Activated CD4-positive, alpha-beta T cell treated with anti-CD3 and anti-CD28 coated beads, Interleukin-2, Interleukin-6, amounts not matched to agents 100 ng/mL and 50 ng/mL, durations not matched to agents 16 hours and 8 hours (primary cell): ENCODE results near the gene NEURL3.
A peak's percentile ranks its signal among the peaks of the same experiment; 100 is the strongest.
"Not testable (repeated sequence)": the region's sequence is repeated elsewhere in the genome, so short reads cannot be mapped to it uniquely, and the experiment has no call there.

Source experiments
- DNase-seq: peaks from one replicate; pipeline ENCODE4 v3.0.0-alpha.2; 2020

The NEURL3 gene

DNA sequence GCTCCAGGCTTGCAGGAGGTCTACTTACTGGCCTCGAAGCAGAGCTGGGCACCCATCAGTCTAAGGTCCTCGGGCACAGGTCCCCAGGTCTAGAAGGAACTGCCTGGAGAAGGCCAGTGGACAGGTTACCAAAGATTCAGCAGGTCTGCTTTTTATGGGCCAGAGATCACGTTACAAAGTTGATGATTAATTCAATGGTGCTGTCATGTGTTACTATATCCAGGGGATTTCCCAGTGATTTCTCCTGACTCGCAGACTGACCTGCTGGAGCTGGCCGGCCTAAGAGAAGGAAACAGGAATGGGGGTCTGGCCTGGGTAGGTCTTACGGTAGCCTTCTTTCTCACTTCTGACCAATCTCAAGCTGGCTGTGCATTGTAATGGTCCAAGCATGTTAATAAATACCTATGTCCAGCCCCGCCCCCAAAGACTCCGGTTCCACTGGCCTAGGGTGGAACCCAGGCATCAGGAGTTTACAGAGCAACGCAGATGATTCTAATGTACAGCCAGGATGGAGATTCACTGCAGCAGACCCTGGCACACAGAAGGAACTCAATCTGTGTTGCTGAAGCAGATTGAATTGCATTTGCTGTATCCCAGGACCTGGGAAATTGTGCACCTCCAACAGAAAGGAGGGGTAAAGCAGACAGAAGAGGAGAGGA is at the start of gene NEURL3:
Gene NEURL3, minus strand, starts transcription at position 127 of the 659 bp plus-strand sequence. Its CDS starts 71 bp downstream, at position 56.
- DNase-seq: no peak

- DNase-seq: peak; percentile 73
Observed at GRCh38 chr2:96554293-96555145, 49.4 kb upstream of the NEURL3 start.

DNA sequence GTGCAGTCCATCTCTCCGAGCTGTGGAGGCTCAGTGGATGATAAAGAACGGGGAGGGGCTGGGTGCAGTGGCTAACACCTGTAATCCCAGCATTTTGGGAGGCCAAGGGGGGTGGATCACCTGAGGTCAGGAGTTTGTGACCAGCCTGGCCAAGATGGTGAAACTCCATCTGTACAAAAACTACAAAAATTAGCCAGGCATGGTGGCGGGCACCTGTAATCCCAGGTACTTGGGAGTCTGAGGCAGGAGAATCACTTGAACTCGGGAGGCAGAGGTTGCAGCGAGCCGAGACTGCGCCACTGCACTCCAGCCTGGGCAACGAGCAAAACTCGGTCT is 48.8 kb upstream of the NEURL3 start:
- not testable (repeated sequence) for DNase-seq

- DNase-seq: no peak
Observed at GRCh38 chr2:96553176-96553956, 48.2 kb upstream of the NEURL3 start.

GRCh38 chr2:96552315-96553175 is 47.4 kb upstream of the NEURL3 start:
- no peak for DNase-seq

DNA sequence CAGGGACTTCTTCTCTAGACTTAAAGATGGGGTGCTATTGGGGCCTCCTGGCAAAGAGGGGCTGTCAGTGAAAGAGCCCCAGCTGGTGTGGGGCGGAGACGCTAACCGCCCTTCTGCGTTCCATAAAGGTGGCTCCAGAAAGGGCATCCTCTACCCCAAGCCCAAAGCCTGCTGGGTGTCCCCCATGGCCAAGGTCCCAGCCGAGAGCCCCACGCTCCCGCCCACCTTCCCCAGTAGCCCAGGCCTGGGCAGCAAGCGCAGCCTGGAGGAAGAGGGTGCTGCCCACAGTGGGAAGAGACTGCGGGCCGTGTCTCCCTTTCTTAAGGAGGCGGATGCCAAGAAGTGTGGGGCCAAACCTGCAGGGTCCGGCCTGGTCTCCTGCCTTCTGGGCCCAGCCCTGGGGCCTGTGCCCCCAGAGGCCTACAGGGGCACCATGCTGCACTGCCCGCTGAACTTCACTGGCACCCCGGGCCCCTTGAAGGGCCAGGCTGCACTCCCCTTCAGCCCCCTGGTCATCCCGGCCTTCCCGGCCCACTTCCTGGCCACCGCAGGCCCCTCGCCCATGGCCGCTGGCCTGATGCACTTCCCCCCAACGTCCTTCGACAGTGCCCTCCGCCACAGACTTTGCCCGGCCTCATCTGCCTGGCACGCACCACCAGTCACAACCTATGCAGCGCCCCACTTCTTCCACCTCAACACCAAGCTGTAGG is 46.6 kb upstream of the NEURL3 start:
- DNase-seq: no peak

- no peak for DNase-seq
Observed at GRCh38 chr2:96550787-96551604, 45.8 kb upstream of the NEURL3 start.

DNA sequence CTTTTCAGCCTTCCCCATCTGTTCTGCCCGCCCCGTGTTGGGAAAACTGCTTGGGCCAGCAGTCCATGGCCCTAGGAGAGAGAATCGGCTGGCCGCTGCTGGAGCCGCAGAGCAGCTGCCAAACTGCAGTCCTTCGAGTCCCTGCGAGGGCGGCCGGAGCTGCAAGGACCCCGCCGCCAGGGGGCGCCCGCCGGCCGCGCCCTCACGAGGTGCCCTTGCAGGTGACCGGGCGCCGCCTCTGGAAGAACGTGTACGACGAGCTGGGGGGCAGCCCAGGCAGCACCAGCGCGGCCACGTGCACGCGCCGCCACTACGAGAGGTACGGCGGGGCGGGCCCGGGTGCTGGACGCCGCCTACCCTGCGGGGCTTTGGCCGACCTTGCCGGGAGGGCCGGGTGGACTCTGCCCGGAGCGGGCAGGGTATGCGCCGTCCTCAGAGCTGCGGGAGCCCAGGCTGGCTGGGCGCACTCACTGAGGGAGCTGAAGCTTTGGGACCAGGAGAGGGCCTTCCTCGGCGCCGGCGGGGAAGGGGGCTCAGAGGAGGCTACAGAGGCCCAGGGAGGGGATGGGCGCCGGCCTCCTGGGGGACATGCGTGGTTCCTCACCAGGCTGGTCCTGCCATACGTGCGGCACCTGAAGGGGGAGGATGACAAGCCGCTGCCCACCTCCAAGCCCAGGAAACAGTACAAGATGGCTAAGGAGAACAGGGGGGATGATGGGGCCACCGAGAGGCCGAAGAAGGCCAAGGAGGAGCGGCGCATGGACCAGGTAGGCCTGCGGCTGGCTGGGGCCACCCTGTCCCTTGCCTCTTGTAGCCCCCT is 45.0 kb upstream of the NEURL3 start:
- no peak for DNase-seq

GRCh38 chr2:96549466-96549785 is 44.3 kb upstream of the NEURL3 start:
- no peak for DNase-seq

GRCh38 chr2:96548558-96549465 is 43.7 kb upstream of the NEURL3 start:
- no peak for DNase-seq

DNA sequence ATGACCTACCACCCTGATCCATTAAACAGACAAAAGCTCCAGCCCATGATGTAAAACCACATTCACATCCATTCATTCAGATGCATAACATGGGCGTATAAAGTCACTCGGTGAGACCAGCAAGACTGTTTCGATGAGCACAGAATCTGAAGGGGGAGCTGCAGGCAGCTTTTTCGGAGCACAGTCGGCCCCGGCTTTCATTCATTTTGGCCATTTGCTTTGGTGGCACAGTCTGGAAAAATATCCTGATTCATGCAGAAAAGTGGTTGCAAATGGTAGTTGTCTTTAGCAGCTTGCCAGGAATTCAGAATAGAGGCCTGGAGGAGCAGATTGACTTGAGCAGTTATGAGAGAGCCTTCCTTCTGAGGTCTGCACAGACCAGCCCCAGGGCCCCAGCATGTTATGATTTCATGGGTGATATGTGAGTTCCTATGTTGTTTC is 42.6 kb upstream of the NEURL3 start:
- DNase-seq: no peak

DNA sequence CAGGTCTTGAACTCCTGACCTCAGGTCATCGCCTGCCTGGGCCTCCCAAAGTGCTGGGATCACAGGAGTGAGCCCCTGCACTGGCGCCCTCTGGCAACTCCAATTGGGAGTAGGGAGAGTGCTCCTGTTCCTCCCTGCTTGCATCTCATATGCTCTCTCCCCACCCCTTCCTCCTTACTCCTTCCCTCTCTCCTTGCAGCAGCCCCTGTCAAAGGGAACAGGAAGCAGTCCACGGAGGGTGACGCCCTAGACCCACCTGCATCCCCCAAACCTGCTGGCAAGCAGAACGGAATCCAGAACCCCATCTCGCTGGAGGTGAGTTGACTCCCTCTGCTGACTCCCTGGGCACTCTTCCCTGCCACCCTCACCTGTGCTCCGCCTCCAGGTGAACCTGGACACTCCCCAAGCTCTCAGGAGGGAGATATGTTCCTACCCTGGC is 42.1 kb upstream of the NEURL3 start:
- no peak for DNase-seq

DNA sequence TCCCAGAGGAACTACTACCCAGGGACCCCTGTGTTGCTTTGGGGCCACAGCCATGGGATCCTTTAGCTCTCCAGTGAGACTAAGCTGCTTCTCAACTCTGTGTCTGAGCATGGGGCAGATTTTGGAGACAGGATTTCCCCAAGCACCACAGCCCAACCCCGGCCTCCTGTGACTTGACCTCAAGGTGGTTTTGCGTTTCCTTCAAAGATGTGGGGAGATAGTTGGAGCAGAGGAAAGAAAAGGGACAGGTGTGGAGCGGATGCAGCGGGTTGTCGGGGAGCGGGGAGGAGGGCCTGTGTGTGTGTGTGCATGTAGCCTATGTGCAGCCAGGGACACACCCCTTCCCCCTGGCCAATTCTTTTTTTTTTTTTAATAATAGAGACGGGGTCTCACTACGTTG is 41.6 kb upstream of the NEURL3 start:
- DNase-seq: peak; percentile 68

DNA sequence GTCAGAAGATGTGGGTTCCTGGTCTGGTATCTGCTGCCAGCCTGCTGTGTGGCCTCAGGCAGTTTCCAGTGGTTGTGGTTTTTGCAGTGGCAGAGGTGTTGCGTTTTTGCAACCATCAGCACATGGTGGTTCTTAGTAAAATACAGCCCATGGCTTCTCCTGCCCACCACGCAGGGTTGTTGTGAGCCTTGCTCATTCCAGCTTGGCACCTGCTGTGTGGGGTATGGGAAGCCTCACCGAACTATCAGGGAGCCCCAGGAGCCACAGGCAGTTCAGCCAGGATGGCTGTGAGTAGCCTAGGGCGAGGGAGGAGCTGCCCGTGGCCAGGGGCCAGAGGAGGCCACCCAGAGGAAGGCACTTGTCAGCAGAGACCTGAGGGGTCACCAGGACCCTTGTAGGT is 41.2 kb upstream of the NEURL3 start:
- DNase-seq: peak; percentile 72

DNA sequence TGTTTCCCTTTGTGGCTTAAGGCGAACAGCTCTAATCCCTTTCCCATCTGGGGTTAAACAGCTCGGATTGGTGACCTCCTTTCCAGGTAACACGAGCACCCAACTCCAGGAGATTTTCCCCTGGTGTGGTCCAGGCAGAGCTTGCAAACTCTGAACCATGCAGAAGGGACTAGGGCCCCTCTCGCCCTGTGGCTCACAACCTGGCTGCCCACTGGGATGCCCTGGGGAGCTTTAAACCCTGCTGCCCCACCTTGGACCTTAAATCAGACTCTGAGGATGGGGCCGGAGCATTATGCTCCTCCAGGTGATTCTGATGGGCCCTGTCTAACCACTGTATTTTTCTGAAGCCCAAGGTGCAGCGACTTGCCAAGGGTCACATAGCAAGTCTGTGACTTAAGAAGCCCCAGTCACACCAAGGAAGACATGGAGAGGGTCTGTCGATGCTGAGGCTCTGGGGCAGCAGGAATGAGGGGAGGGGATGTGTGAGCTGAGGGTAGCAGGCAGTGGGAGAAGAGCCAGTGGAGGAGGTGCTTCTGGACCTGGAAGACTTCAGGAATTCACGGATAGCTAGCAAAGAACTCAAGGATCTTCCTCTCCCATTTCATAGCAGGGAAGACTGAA is 37.3 kb upstream of the NEURL3 start:
- no peak for DNase-seq

GRCh38 chr2:96541398-96542152 is 36.4 kb upstream of the NEURL3 start:
- no peak for DNase-seq

DNA sequence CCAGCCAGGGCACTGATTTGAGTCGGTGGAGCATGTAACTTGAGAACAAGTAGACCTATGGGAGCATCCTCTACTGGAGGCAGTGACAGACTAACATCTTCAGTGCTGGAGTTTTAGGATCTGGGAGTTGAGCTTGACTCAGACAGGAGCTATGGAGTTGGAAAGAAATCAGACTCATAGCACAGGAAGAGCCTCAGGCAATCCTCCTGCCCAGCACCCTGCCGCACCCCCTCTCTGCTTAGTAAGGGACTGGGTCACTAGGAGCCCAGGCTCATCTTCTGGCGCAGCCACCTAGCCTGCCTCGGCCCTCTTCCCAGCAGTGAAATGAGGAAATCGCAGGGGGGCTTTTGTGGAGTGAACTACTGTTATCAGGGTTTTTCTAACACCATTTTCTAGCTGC is 35.0 kb upstream of the NEURL3 start:
- DNase-seq: no peak
